ENCODE data around the gene TXNL4B.
"Not testable (repeated sequence)": the region's sequence is repeated elsewhere in the genome, so short reads cannot be mapped to it uniquely, and the experiment has no call there.

The TXNL4B gene

GRCh38 chr16:72111657-72112451, 18.4 kb upstream of the TXNL4B start:
- DNase-seq, result no peak

- DNase-seq, result no peak
Observed at GRCh38 chr16:72110662-72111615, 17.5 kb upstream of the TXNL4B start.

- no peak for DNase-seq
Observed at GRCh38 chr16:72109966-72110530, 16.6 kb upstream of the TXNL4B start.

GRCh38 chr16:72109300-72109699, 15.9 kb upstream of the TXNL4B start:
- no peak for DNase-seq

- DNase-seq, result no peak
Observed at GRCh38 chr16:72108353-72109102, 15.1 kb upstream of the TXNL4B start.

- no peak for DNase-seq
Observed at GRCh38 chr16:72107371-72107770, 14.0 kb upstream of the TXNL4B start.

- no peak for DNase-seq
Observed at GRCh38 chr16:72105978-72106377, 12.6 kb upstream of the TXNL4B start.

- DNase-seq, result no peak
Observed at GRCh38 chr16:72104905-72105304, 11.5 kb upstream of the TXNL4B start.

GRCh38 chr16:72101195-72101594, 7.8 kb upstream of the TXNL4B start:
- no peak for DNase-seq

GRCh38 chr16:72099377-72099818, 6.0 kb upstream of the TXNL4B start:
- peak; percentile 34 for DNase-seq

- no peak for DNase-seq
Observed at GRCh38 chr16:72098936-72099335, 5.5 kb upstream of the TXNL4B start.

- no peak for DNase-seq
Observed at GRCh38 chr16:72094266-72094610, 818 bp upstream of the TXNL4B start.

- DNase-seq, result peak; percentile 50
Observed at GRCh38 chr16:72092832-72093447, 480 bp downstream of the TXNL4B start.

- no peak for DNase-seq
Observed at GRCh38 chr16:72091217-72091616, 2.2 kb downstream of the TXNL4B start.

- DNase-seq, result no peak
Observed at GRCh38 chr16:72085002-72085401, 8.4 kb downstream of the TXNL4B start.

- DNase-seq, result no peak
Observed at GRCh38 chr16:72084445-72084844, 9.0 kb downstream of the TXNL4B start.

- DNase-seq, result no peak
Observed at GRCh38 chr16:72083778-72084404, 9.5 kb downstream of the TXNL4B start.

- not testable (repeated sequence) for DNase-seq
Observed at GRCh38 chr16:72076991-72077706, 16.3 kb downstream of the TXNL4B start.

- not testable (repeated sequence) for DNase-seq
Observed at GRCh38 chr16:72075067-72075466, 18.4 kb downstream of the TXNL4B start.

- DNase-seq, result no peak
Observed at GRCh38 chr16:72073560-72074230, 19.7 kb downstream of the TXNL4B start.
